Right lobe of liver (tissue), 4 donors: ENCODE measurements around the gene THSD7B.

Experiments
- CTCF ChIP-seq, 4 donors: fragments of 200-600 bp in 3 of 4; fragments of 450-650 bp in 1 of 4; IDR thresholded peaks; one replicate each; pipeline versions ENCODE4 v1.5.1 to v1.8.0; 2016 to 2022; ENCODE audit warnings: antibody characterized with exemption in 4 of 4, mild to moderate bottlenecking in 2 of 4
- POLR2A ChIP-seq: fragments of 450-650 bp; IDR thresholded peaks from one replicate; pipeline ENCODE4 v1.6.1; 2017; ENCODE audit warnings: antibody characterized with exemption, mild to moderate bottlenecking
- donor health status: DM: no; HTN: no; CAD: no.
- donor health status: DM: no; HTN: no; CAD: no.
- donor health status: DM: no; HTN: yes; CAD: no.

GRCh38 chr2:137539336-137539735, 774.0 kb downstream of the THSD7B start:
- TF ChIP-seq CTCF (IDR thresholded peaks at IDR 0.05) (no peak), POLR2A (no peak)
